Measurements from ENCODE around the gene SSBP2.
A peak's percentile ranks its signal among the peaks of the same experiment; 100 is the strongest.

The SSBP2 gene

GRCh38 chr5:81766611-81767010 is 15.7 kb upstream of the SSBP2 start:
- no peak for DNase-seq (ENCODE audit: low spot score)

GRCh38 chr5:81763294-81763928 is 12.5 kb upstream of the SSBP2 start:
- no peak for DNase-seq (ENCODE audit: low spot score)

- no peak for DNase-seq (ENCODE audit: low spot score)
Measured at GRCh38 chr5:81762853-81763252, 12.0 kb upstream of the SSBP2 start.

- DNase-seq (ENCODE audit: low spot score): no peak
Measured at GRCh38 chr5:81762401-81762800, 11.5 kb upstream of the SSBP2 start.

- no peak for DNase-seq (ENCODE audit: low spot score)
Measured at GRCh38 chr5:81761970-81762369, 11.1 kb upstream of the SSBP2 start.

GRCh38 chr5:81761270-81761669 is 10.4 kb upstream of the SSBP2 start:
- DNase-seq (ENCODE audit: low spot score): no peak

GRCh38 chr5:81760521-81760920 is 9.6 kb upstream of the SSBP2 start:
- DNase-seq (ENCODE audit: low spot score): no peak

- DNase-seq (ENCODE audit: low spot score): no peak
Measured at GRCh38 chr5:81759632-81760005, 8.7 kb upstream of the SSBP2 start.

- no peak for DNase-seq (ENCODE audit: low spot score)
Measured at GRCh38 chr5:81757404-81757803, 6.5 kb upstream of the SSBP2 start.

- DNase-seq (ENCODE audit: low spot score): no peak
Measured at GRCh38 chr5:81756016-81756415, 5.1 kb upstream of the SSBP2 start.

GRCh38 chr5:81755320-81755719 is 4.4 kb upstream of the SSBP2 start:
- peak; percentile 32 for DNase-seq (ENCODE audit: low spot score)

GRCh38 chr5:81754621-81755020 is 3.7 kb upstream of the SSBP2 start:
- no peak for DNase-seq (ENCODE audit: low spot score)

GRCh38 chr5:81753429-81753828 is 2.5 kb upstream of the SSBP2 start:
- no peak for DNase-seq (ENCODE audit: low spot score)

GRCh38 chr5:81752644-81752963 is 1.7 kb upstream of the SSBP2 start:
- no peak for DNase-seq (ENCODE audit: low spot score)

- peak; percentile 24 for DNase-seq (ENCODE audit: low spot score)
Measured at GRCh38 chr5:81751836-81752643, 1.1 kb upstream of the SSBP2 start.

- peak; percentile 28 for DNase-seq (ENCODE audit: low spot score)
Measured at GRCh38 chr5:81750308-81751008, 439 bp downstream of the SSBP2 start.

GRCh38 chr5:81749561-81750307 is 1.2 kb downstream of the SSBP2 start:
- peak; percentile 20 for DNase-seq (ENCODE audit: low spot score)

GRCh38 chr5:81749192-81749560 is 1.7 kb downstream of the SSBP2 start:
- DNase-seq (ENCODE audit: low spot score): no peak

- no peak for DNase-seq (ENCODE audit: low spot score)
Measured at GRCh38 chr5:81748556-81748955, 2.3 kb downstream of the SSBP2 start.

- no peak for DNase-seq (ENCODE audit: low spot score)
Measured at GRCh38 chr5:81747030-81747429, 3.9 kb downstream of the SSBP2 start.

- DNase-seq (ENCODE audit: low spot score): no peak
Measured at GRCh38 chr5:81740758-81741157, 10.1 kb downstream of the SSBP2 start.

- no peak for DNase-seq (ENCODE audit: low spot score)
Measured at GRCh38 chr5:81739291-81739690, 11.6 kb downstream of the SSBP2 start.

- no peak for DNase-seq (ENCODE audit: low spot score)
Measured at GRCh38 chr5:81729276-81729675, 21.6 kb downstream of the SSBP2 start.
